H1 (cell line): ENCODE measurements around the gene ZBTB24. TPM values are rescaled to one million over a fixed set of nuclear protein-coding genes. Genes with fewer than 3 reads are reported as not detected.
A peak's percentile ranks its signal among the peaks of the same experiment; 100 is the strongest.

ENCODE experiments used
- CTCF ChIA-PET: fragments of 300-600 bp; sonication (Branson Sonifier 250); formaldehyde crosslinking; loops from one replicate; lab custom pipeline; 2021; ENCODE audit not compliant: partially characterized antibody; lab: Charles Lee
- POLR2A ChIA-PET: fragments of 300-600 bp; sonication (Branson Sonifier 250); formaldehyde crosslinking; loops from one replicate; lab custom pipeline; 2021; ENCODE audit warnings: inconsistent platforms; ENCODE audit not compliant: partially characterized antibody; lab: Charles Lee
- DNase-seq, 2 experiments: peaks; one replicate each; pipeline versions ENCODE4 v3.0.0 to v3.0.0-alpha.2; 2010 to 2022; ENCODE audit warnings: low spot score in 2 of 2, low read depth in 1 of 2, mixed read lengths in 1 of 2
- FAIRE-seq: peaks from 2 replicates; lab custom pipeline; 2011; peaks lifted over from hg19 to GRCh38; lab: Jason Lieb, UNC
- H2AFZ ChIP-seq: 2 replicates; pipeline ENCODE4 v1.8.1; 2012; ENCODE audit warnings: low read length, inconsistent platforms
- H2AK5ac ChIP-seq: 2 replicates; pipeline ENCODE4 v1.6.1; 2013; ENCODE audit warnings: low read depth, low read length
- H2BK120ac ChIP-seq: replicated peaks from 2 replicates; pipeline ENCODE3; 2013; ENCODE audit warnings: low read depth, low read length, inconsistent platforms
- H2BK12ac ChIP-seq: 2 replicates; pipeline ENCODE4 v1.6.1; 2013; ENCODE audit warnings: low read depth, low read length
- H2BK15ac ChIP-seq: 2 replicates; pipeline ENCODE4 v1.6.1; 2013; ENCODE audit warnings: low read length
- H2BK20ac ChIP-seq: 2 replicates; pipeline ENCODE4 v1.6.1; 2013; ENCODE audit warnings: low read length
- H2BK5ac ChIP-seq: 2 replicates; pipeline ENCODE4 v1.6.1; 2013; ENCODE audit warnings: low read depth, low read length
- H3K14ac ChIP-seq: 2 replicates; pipeline ENCODE4 v1.6.1; 2013; ENCODE audit warnings: inconsistent platforms; ENCODE audit not compliant: insufficient read length
- H3K18ac ChIP-seq: 2 replicates; pipeline ENCODE4 v1.6.1; 2013; ENCODE audit warnings: low read length; ENCODE audit errors: extremely low read depth
- H3K23ac ChIP-seq: 2 replicates; pipeline ENCODE4 v1.6.1; 2013; ENCODE audit warnings: inconsistent platforms; ENCODE audit not compliant: insufficient read length
- H3K23me2 ChIP-seq: 2 replicates; pipeline ENCODE4 v1.6.1; 2013; ENCODE audit warnings: low read depth, low read length
- H3K27ac ChIP-seq: 2 replicates; pipeline ENCODE4 v1.6.1; 2011; ENCODE audit warnings: low read depth, low read length, inconsistent platforms
- H3K27me3 ChIP-seq, 4 experiments: replicated peaks in 1 of 4; 1 replicate in 1 of 4; 2 replicates in 3 of 4; pipeline versions ENCODE4 v1.6.1 to v1.8.1; 2011 to 2013; ENCODE audit warnings: low read length in 3 of 4, mild to moderate bottlenecking in 3 of 4, inconsistent platforms in 2 of 4, mixed read lengths in 2 of 4, moderate library complexity in 1 of 4; ENCODE audit not compliant: control insufficient read depth in 3 of 4, insufficient read depth in 3 of 4; ENCODE audit errors: extremely low read depth in 1 of 4
- H3K36me3 ChIP-seq, 4 experiments: 2 replicates each; pipeline versions ENCODE4 v1.6.1 to v1.8.1; 2011 to 2013; ENCODE audit warnings: mild to moderate bottlenecking in 4 of 4, low read length in 3 of 4, moderate library complexity in 2 of 4, control low read depth in 1 of 4, inconsistent platforms in 1 of 4; ENCODE audit not compliant: insufficient read depth in 4 of 4, control insufficient read depth in 2 of 4
- H3K4ac ChIP-seq: replicated peaks from 2 replicates; pipeline ENCODE3; 2013; ENCODE audit warnings: low read length, low read depth, mixed read lengths, inconsistent platforms; ENCODE audit not compliant: insufficient read length
- H3K4me1 ChIP-seq, 4 experiments: replicated peaks in 1 of 4; 1 replicate in 1 of 4; 2 replicates in 3 of 4; pipeline versions ENCODE4 v1.6.1 to v1.8.1; 2011 to 2013; ENCODE audit warnings: low read length in 3 of 4, inconsistent platforms in 2 of 4, mixed read lengths in 1 of 4; ENCODE audit not compliant: insufficient read depth in 4 of 4, control insufficient read depth in 3 of 4
- H3K4me2 ChIP-seq, 2 experiments: 2 replicates each; pipeline versions ENCODE4 v1.6.1 to v1.8.1; 2011 to 2013; ENCODE audit warnings: low read depth in 2 of 2, low read length in 2 of 2, control low read depth in 1 of 2, inconsistent platforms in 1 of 2, mild to moderate bottlenecking in 1 of 2; ENCODE audit not compliant: insufficient read depth in 1 of 2
- H3K4me3 ChIP-seq, 4 experiments: fragments of 200-600, 300-600 bp in 1 of 4; sonication (generic), shearing (Covaris generic), sonication (Bioruptor Twin) in 1 of 4; 2 replicates each; pipeline versions ENCODE4 v1.5.1 to v1.8.1; 2011 to 2016; ENCODE audit warnings: low read length in 4 of 4, low read depth in 3 of 4, control low read depth in 2 of 4, inconsistent platforms in 2 of 4, mild to moderate bottlenecking in 2 of 4, mixed read lengths in 1 of 4, moderate library complexity in 1 of 4; ENCODE audit not compliant: insufficient read depth in 2 of 4; ENCODE audit errors: extremely low read depth in 1 of 4
- H3K56ac ChIP-seq: replicated peaks from 2 replicates; pipeline ENCODE3; 2013; ENCODE audit warnings: low read depth, mild to moderate bottlenecking, mixed read lengths, low read length, inconsistent platforms; ENCODE audit not compliant: insufficient read length
- H3K79me1 ChIP-seq: 2 replicates; pipeline ENCODE4 v1.6.1; 2013; ENCODE audit warnings: low read depth, low read length, control low read depth
- H3K79me2 ChIP-seq, 2 experiments: 2 replicates each; pipeline versions ENCODE4 v1.6.1 to v1.8.1; 2012 to 2013; ENCODE audit warnings: low read length in 2 of 2, mild to moderate bottlenecking in 2 of 2, inconsistent platforms in 1 of 2; ENCODE audit not compliant: insufficient read depth in 2 of 2, control insufficient read depth in 1 of 2
- H3K9ac ChIP-seq, 4 experiments: replicated peaks in 1 of 4; 1 replicate in 1 of 4; 2 replicates in 3 of 4; pipeline versions ENCODE4 v1.6.1 to v1.8.1; 2011 to 2013; ENCODE audit warnings: low read depth in 3 of 4, low read length in 3 of 4, control low read depth in 2 of 4, mild to moderate bottlenecking in 2 of 4, moderate library complexity in 2 of 4, inconsistent platforms in 1 of 4; ENCODE audit errors: extremely low read depth in 1 of 4
- H3K9me3 ChIP-seq, 2 experiments: 2 replicates each; pipeline versions ENCODE4 v1.6.1 to v1.8.1; 2012 to 2013; ENCODE audit warnings: mild to moderate bottlenecking in 2 of 2, moderate library complexity in 2 of 2, control low read depth in 1 of 2, inconsistent platforms in 1 of 2, low read depth in 1 of 2, low read length in 1 of 2, mixed read lengths in 1 of 2; ENCODE audit not compliant: insufficient read depth in 2 of 2
- H4K20me1 ChIP-seq, 2 experiments: replicated peaks in 1 of 2; 2 replicates each; pipeline versions ENCODE3 to v1.8.1; 2011 to 2013; ENCODE audit warnings: inconsistent platforms in 2 of 2, low read length in 2 of 2, mild to moderate bottlenecking in 1 of 2; ENCODE audit not compliant: insufficient read depth in 2 of 2, control insufficient read depth in 1 of 2
- H4K5ac ChIP-seq: 2 replicates; pipeline ENCODE4 v1.6.1; 2013; ENCODE audit warnings: low read length, low read depth, mixed read lengths, inconsistent platforms; ENCODE audit not compliant: insufficient read length
- H4K8ac ChIP-seq: 2 replicates; pipeline ENCODE4 v1.8.0; 2013; ENCODE audit warnings: mild to moderate bottlenecking, moderate library complexity, low read length, inconsistent platforms; ENCODE audit not compliant: insufficient read depth; ENCODE audit errors: extremely low read depth
- H4K91ac ChIP-seq: replicated peaks from 2 replicates; pipeline ENCODE3; 2013; ENCODE audit warnings: low read length, mixed read lengths, inconsistent platforms; ENCODE audit not compliant: insufficient read length
- TEAD4 ChIP-seq: IDR thresholded peaks from 2 replicates; pipeline ENCODE4 v1.6.1; 2012; ENCODE audit warnings: low read depth, low read length, inconsistent platforms, mixed read lengths
- WGBS, 2 experiments: shearing (Covaris generic) in 1 of 2; methylation state at CpG; one replicate each; pipeline versions ENCODE4 v1.1.6 to v1.1.7; 2013 to 2015; ENCODE audit warnings: low lambda C conversion rate in 2 of 2, mixed read lengths in 2 of 2, inconsistent platforms in 1 of 2, low coverage in 1 of 2, missing lambda C conversion rate in 1 of 2; ENCODE audit not compliant: insufficient replicate concordance in 2 of 2, insufficient coverage in 1 of 2, insufficient read length in 1 of 2; ENCODE audit errors: extremely low coverage in 1 of 2, missing lambda C conversion rate in 1 of 2; 5-methylcytosine and 5-hydroxymethylcytosine counted together
- polyA plus RNA-seq, 7 experiments: library from polyadenylated mRNA; depleted of rRNA in 3 of 7; stranded (reverse) in 5 of 7; unstranded in 2 of 7; fragments of >200 nt in 5 of 7; fragments of 200-250 nt in 2 of 7; gene quantifications; 1 replicate in 5 of 7; 2 replicates in 1 of 7; 4 replicates in 1 of 7; pipeline versions ENCODE4 v1.2.1 to v1.2.3, GENCODE V29; 2011 to 2013; ENCODE audit warnings: missing spikeins in 2 of 7, mixed read lengths in 2 of 7
- total RNA-seq: library from RNA; stranded (reverse); fragmentation: NEBNext Ultra II Directional; extraction: Animal tissue kit (Norgen Biotek cat#: 25700); gene quantifications from 2 replicates; pipeline ENCODE4 v1.2.1, GENCODE V29; 2021
- TF ChIP-seq, protein P1 (sequence below): IDR thresholded peaks from 2 replicates; pipeline ENCODE4 v1.6.1; 2012; ENCODE audit warnings: inconsistent platforms

Gene ZBTB24
- total and polyA plus RNA-seq, 2 of the 8 experiments (the other 6 are each of a cell fraction or from before 2014, with no cell fraction given) = 7.5 to 21.0 TPM

DNA sequence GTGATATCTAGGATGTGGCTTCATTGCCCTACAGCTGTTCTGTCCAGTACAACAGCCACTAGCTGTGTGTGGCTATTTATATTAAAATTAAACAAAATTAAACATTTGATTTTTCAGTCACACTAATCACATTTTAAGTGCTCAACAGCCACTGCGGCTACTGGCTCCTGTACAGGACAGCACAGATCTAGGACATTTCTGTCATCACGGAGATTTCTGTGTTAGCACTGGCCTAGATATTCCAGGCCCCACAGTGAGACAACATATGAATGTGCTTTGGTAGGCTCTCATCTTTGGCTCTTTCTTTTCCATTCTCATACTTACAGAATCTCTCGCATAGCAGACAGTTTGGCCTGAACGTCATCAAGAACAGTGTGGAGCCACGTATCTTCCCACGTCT lies 48.4 kb upstream of the ZBTB24 start:
- Histone ChIP-seq H3K4me3 (no peak overlapping the region), H3K9ac (no peak overlapping the region), H4K91ac (no peak overlapping the region), H3K18ac (no peak overlapping the region), H3K79me1 (no peaks in the 10 kb centered on the region), H2BK15ac (no peak overlapping the region), H3K4me1 (peaks cover 0 to 3% (median 0%) of the 10 kb centered on the region in 4 experiments; a peak in 1 of 7 replicates), H3K23me2 (no peaks in the 10 kb centered on the region), H2BK20ac (no peak overlapping the region), H2BK5ac (no peak overlapping the region), H3K27ac (no peak overlapping the region), H4K8ac (no peak overlapping the region), H3K27me3 (no peaks in the 10 kb centered on the region), H3K79me2 (no peaks in the 10 kb centered on the region), H2BK120ac (no peak overlapping the region), H3K9me3 (no peaks in the 10 kb centered on the region), H2BK12ac (peak overlapping the region; percentile 29; the same call in 1 of the 2 replicates), H3K36me3 (no peaks in the 10 kb centered on the region), H2AK5ac (no peak overlapping the region), H3K56ac (no peak overlapping the region), H3K23ac (no peak overlapping the region), H3K4ac (no peak overlapping the region), H4K5ac (no peak overlapping the region), H4K20me1 (no peaks in the 10 kb centered on the region), H3K14ac (no peak overlapping the region), H3K4me2 (no peak overlapping the region), H2AFZ (0 out of 2 replicates have a peak overlapping the region, but pooled peaks have one; percentile 33)
- FAIRE-seq (no peak), DNase-seq (no peak)
- 91% methylated on average over 6 of the region's 6 CpGs; no CpG with 5 or more reads in 1 of the 2 experiments for WGBS, 2 experiments
- ChIA-PET POLR2A (no interaction called here), CTCF (interaction anchor here (1.2 to 2.3 kb wide), 5 partner anchors 10 to 509 kb away, joined by 3 to 8 read pairs (median 3); no protein-coding TSS in a partner anchor)
- no peak for TF ChIP-seq TEAD4
- TF ChIP-seq, protein P1, sequence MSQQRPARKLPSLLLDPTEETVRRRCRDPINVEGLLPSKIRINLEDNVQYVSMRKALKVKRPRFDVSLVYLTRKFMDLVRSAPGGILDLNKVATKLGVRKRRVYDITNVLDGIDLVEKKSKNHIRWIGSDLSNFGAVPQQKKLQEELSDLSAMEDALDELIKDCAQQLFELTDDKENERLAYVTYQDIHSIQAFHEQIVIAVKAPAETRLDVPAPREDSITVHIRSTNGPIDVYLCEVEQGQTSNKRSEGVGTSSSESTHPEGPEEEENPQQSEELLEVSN = no peak
